Stimulated activated CD4-positive, alpha-beta T cell treated with anti-CD3 and anti-CD28 coated beads, Interleukin-15, amount 100 ng/mL, for 1 hour (primary cell): Measurements from ENCODE around the gene AGBL4.

Experiments used
- DNase-seq, 2 donors: peaks; one replicate each; pipeline ENCODE4 v3.0.0-alpha.2; 2020; ENCODE audit warnings: low read depth in 1 of 2, low spot score in 1 of 2

The AGBL4 gene

GRCh38 chr1:48568501-48568900 lies 1455.3 kb downstream of the AGBL4 start:
- DNase-seq = no peak

GRCh38 chr1:48566492-48566891 lies 1457.3 kb downstream of the AGBL4 start:
- DNase-seq = no peak

- DNase-seq = no peak
These were observed 1460.7 kb downstream of the AGBL4 start for GRCh38 chr1:48563021-48563420.

GRCh38 chr1:48561444-48561843 lies 1462.3 kb downstream of the AGBL4 start:
- no peak for DNase-seq

GRCh38 chr1:48560577-48560976 lies 1463.2 kb downstream of the AGBL4 start:
- no peak for DNase-seq

GRCh38 chr1:48560116-48560515 lies 1463.6 kb downstream of the AGBL4 start:
- no peak for DNase-seq

GRCh38 chr1:48558366-48558765 lies 1465.4 kb downstream of the AGBL4 start:
- no peak for DNase-seq

- no peak for DNase-seq
These were observed 1467.4 kb downstream of the AGBL4 start for GRCh38 chr1:48556186-48556850.

GRCh38 chr1:48555271-48555670 lies 1468.5 kb downstream of the AGBL4 start:
- no peak for DNase-seq

- DNase-seq = no peak
These were observed 1470.7 kb downstream of the AGBL4 start for GRCh38 chr1:48552903-48553606.

GRCh38 chr1:48552420-48552819 lies 1471.3 kb downstream of the AGBL4 start:
- DNase-seq = no peak

- DNase-seq = no peak
These were observed 1474.8 kb downstream of the AGBL4 start for GRCh38 chr1:48548985-48549384.

- DNase-seq = no peak
These were observed 1476.1 kb downstream of the AGBL4 start for GRCh38 chr1:48547561-48548220.

- DNase-seq = no peak
These were observed 1479.9 kb downstream of the AGBL4 start for GRCh38 chr1:48543854-48544253.

- no peak for DNase-seq
These were observed 1483.2 kb downstream of the AGBL4 start for GRCh38 chr1:48540587-48540986.

GRCh38 chr1:48536477-48536876 lies 1487.3 kb downstream of the AGBL4 start:
- DNase-seq = no peak

- DNase-seq = no peak
These were observed 1490.8 kb downstream of the AGBL4 start for GRCh38 chr1:48532976-48533375.

- DNase-seq = no peak
These were observed 1492.9 kb downstream of the AGBL4 start for GRCh38 chr1:48530727-48531351.

GRCh38 chr1:48527051-48527450 lies 1496.7 kb downstream of the AGBL4 start:
- no peak for DNase-seq

- no peak for DNase-seq
These were observed 1497.6 kb downstream of the AGBL4 start for GRCh38 chr1:48526008-48526710.

- no peak for DNase-seq
These were observed 1498.8 kb downstream of the AGBL4 start for GRCh38 chr1:48524892-48525467.
